Spleen (tissue), 11 donors: ENCODE data around the gene HTRA2. TPM values are rescaled to one million over a fixed set of nuclear protein-coding genes. Genes with fewer than 3 reads are reported as not detected.

Experiments
- DNase-seq: peaks from one replicate; pipeline ENCODE4 v3.0.0-alpha.2; 2020
- H3K27ac ChIP-seq, 8 donors: fragments of 200-600 bp; sonication (generic) in 7 of 8; 1 replicate in 4 of 8; 2 replicates in 4 of 8; pipeline versions ENCODE4 v1.5.0 to v1.8.0; 2016 to 2021; ENCODE audit warnings: inconsistent platforms in 4 of 8, mild to moderate bottlenecking in 4 of 8, moderate library complexity in 1 of 8
- H3K27me3 ChIP-seq, 7 donors: fragments of 200-600 bp; sonication (generic) in 6 of 7; replicated peaks in 1 of 7; 1 replicate in 4 of 7; 2 replicates in 3 of 7; pipeline versions ENCODE4 v1.5.0 to v1.8.0; 2016 to 2021; ENCODE audit warnings: inconsistent platforms in 3 of 7, mild to moderate bottlenecking in 1 of 7
- H3K36me3 ChIP-seq, 6 donors: fragments of 200-600 bp; sonication (generic) in 5 of 6; 1 replicate in 4 of 6; 2 replicates in 2 of 6; pipeline versions ENCODE4 v1.5.0 to v1.8.0; 2016 to 2021; ENCODE audit warnings: inconsistent platforms in 2 of 6
- H3K4me1 ChIP-seq, 6 donors: fragments of 200-600 bp; sonication (generic) in 5 of 6; 1 replicate in 3 of 6; 2 replicates in 3 of 6; pipeline versions ENCODE4 v1.5.0 to v1.8.0; 2016 to 2021; ENCODE audit warnings: inconsistent platforms in 3 of 6
- H3K4me3 ChIP-seq, 8 donors: fragments of 200-600 bp; sonication (generic) in 7 of 8; 1 replicate in 4 of 8; 2 replicates in 4 of 8; pipeline versions ENCODE4 v1.5.0 to v1.8.0; 2016 to 2021; ENCODE audit warnings: inconsistent platforms in 4 of 8, mild to moderate bottlenecking in 4 of 8, moderate library complexity in 2 of 8
- H3K9me3 ChIP-seq, 8 donors: fragments of 200-600 bp; sonication (generic) in 7 of 8; 1 replicate in 4 of 8; 2 replicates in 4 of 8; pipeline versions ENCODE4 v1.5.0 to v1.8.0; 2016 to 2021; ENCODE audit warnings: inconsistent platforms in 4 of 8
- POLR2A ChIP-seq, 3 donors: fragments of 450-650 bp; IDR thresholded peaks; one replicate each; pipeline ENCODE4 v1.5.1; 2017; ENCODE audit warnings: antibody characterized with exemption in 3 of 3, mild to moderate bottlenecking in 1 of 3
- POLR2AphosphoS5 ChIP-seq, 3 donors: sonication (generic); formaldehyde crosslinking; IDR thresholded peaks; one replicate each; pipeline ENCODE4 v1.5.1; 2017; ENCODE audit warnings: antibody characterized with exemption in 3 of 3
- WGBS, 5 donors: extraction: QIAGEN DNeasy Blood & Tissue Kit in 3 of 5; methylation state at CpG; one replicate each; pipeline versions ENCODE4 v1.1.5 to v1.1.7; 2013 to 2018; 5-methylcytosine and 5-hydroxymethylcytosine counted together
- intact Hi-C: fragments of 100-400 bp; cut with DNase I; formaldehyde crosslinking; loops from one replicate; pipeline ENCODE4 v1.15.0; 2023; ENCODE audit warnings: low total_unique reads
- polyA plus RNA-seq, 3 donors: library from polyadenylated mRNA; stranded (reverse); fragments of 200-250 nt; gene quantifications; one replicate each; pipeline ENCODE4 v1.2.1, GENCODE V29; 2013
- total RNA-seq, 7 donors: library from RNA; depleted of rRNA in 3 of 7; stranded (reverse); fragments of >200 nt in 3 of 7; fragmentation: NEBNext Ultra II Directional in 4 of 7; extraction: Animal tissue kit (Norgen Biotek cat#: 25700) in 4 of 7; gene quantifications; one replicate each; pipeline versions ENCODE4 v1.1.0 to v1.2.1, GENCODE V29; 2016 to 2021
- TF ChIP-seq, protein P1 (sequence below), 11 experiments: fragments of 200-600 bp in 7 of 11; fragments of 450-650 bp in 4 of 11; sonication (generic) in 4 of 11; IDR thresholded peaks in 8 of 11; conservative IDR thresholded peaks in 3 of 11; 1 replicate in 7 of 11; 2 replicates in 4 of 11; pipeline versions ENCODE4 v1.4.0 to v1.8.0; 2016 to 2021; ENCODE audit warnings: antibody characterized with exemption in 11 of 11, inconsistent platforms in 4 of 11, mild to moderate bottlenecking in 1 of 11
- donor health status: healthy with polysubstance abuse.
- donor health status: DM: no; HTN: no; CAD: no; lungs with moderate emphysema.
- donor health status: DM: no; HTN: no; CAD: no.
- donor health status: Bipolar disorder and iron deficiency.
- donor health status: healthy.
- donor health status: DM: no; HTN: no; CAD: no.
- donor health status: DM: yes; HTN: yes; CAD: no.

The HTRA2 gene
- total and polyA plus RNA-seq, 10 donors: 34.2 to 58.7 (median 42.9) TPM

DNA sequence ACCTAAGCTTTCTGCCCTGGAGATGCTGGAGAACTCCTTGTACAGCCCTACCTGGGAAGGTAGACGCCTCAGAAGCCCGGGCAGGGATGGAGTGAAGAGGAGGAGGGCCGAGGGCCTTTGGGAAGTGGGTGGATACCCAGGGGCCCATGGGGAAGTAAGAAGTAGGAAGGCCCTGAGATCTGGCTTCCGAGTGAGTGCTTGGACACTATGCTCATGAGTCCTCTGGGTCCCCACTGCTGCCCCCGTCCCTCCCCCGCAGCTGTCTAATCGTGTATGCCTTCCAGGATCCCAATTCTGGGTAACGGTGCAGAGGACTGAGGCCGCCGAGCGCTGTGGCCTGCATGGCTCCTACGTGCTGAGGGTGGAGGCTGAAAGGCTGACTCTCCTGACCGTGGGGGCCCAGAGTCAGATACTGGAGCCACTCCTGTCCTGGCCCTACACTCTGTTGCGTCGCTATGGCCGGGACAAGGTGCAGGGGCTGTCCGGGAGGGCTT is 25.9 kb downstream of the HTRA2 start:
- Histone ChIP-seq H3K4me1 (peaks cover 7 to 74% (median 35%) of the 10 kb centered on the region in 6 donors), H3K27ac (peak overlapping the region; percentile 80 to 96 (median 92)), H3K27me3 (no peaks in the 10 kb centered on the region), H3K36me3 (peaks cover 0 to 25% (median 9%) of the 10 kb centered on the region in 6 donors), H3K9me3 (no peaks in the 10 kb centered on the region), H3K4me3 (peak overlapping the region; percentile 75 to 99 (median 86))
- DNase-seq: peak; percentile 86
- TF ChIP-seq POLR2A (IDR thresholded peaks at IDR 0.05) (no peak), POLR2AphosphoS5 (IDR thresholded peaks at IDR 0.05) (no peak)
- TF ChIP-seq, protein P1, sequence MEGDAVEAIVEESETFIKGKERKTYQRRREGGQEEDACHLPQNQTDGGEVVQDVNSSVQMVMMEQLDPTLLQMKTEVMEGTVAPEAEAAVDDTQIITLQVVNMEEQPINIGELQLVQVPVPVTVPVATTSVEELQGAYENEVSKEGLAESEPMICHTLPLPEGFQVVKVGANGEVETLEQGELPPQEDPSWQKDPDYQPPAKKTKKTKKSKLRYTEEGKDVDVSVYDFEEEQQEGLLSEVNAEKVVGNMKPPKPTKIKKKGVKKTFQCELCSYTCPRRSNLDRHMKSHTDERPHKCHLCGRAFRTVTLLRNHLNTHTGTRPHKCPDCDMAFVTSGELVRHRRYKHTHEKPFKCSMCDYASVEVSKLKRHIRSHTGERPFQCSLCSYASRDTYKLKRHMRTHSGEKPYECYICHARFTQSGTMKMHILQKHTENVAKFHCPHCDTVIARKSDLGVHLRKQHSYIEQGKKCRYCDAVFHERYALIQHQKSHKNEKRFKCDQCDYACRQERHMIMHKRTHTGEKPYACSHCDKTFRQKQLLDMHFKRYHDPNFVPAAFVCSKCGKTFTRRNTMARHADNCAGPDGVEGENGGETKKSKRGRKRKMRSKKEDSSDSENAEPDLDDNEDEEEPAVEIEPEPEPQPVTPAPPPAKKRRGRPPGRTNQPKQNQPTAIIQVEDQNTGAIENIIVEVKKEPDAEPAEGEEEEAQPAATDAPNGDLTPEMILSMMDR (IDR thresholded peaks at IDR 0.05 in 8 of 11, conservative IDR thresholded peaks at IDR 0.05 in 3 of 11): no peak
- intact Hi-C loops: no loop called here
- WGBS, 5 donors: 42 to 80% (median 60%) methylated on average over 1 to 17 of the region's 17 CpGs

DNA sequence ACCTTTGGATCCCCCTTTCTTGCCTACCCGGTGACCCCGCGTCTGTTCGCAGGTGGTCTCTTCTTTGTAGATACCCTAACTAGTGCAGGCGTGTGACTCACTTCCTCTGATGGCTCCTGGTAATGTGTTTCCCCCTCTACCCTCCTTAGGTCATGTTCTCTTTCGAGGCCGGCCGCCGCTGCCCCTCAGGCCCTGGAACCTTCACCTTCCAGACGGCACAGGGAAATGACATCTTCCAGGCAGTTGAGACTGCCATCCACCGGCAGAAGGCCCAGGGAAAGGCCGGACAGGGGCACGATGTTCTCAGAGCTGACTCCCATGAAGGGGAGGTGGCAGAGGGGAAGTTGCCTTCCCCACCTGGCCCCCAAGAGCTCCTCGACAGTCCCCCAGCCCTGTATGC is 26.4 kb downstream of the HTRA2 start:
- Histone ChIP-seq H3K27me3 (no peaks in the 10 kb centered on the region), H3K9me3 (no peaks in the 10 kb centered on the region), H3K4me3 (peak overlapping the region in 6 of 8 donors; percentile 75 to 99 (median 86)), H3K36me3 (peaks cover 0 to 25% (median 9%) of the 10 kb centered on the region in 6 donors), H3K4me1 (peaks cover 7 to 75% (median 35%) of the 10 kb centered on the region in 6 donors), H3K27ac (peak overlapping the region in 7 of 8 donors; percentile 90 to 96 (median 92))
- DNase-seq: no peak
- intact Hi-C loops: no loop called here
- no peak for TF ChIP-seq POLR2AphosphoS5 (IDR thresholded peaks at IDR 0.05)
- TF ChIP-seq, protein P1 (IDR thresholded peaks at IDR 0.05 in 8 of 11, conservative IDR thresholded peaks at IDR 0.05 in 3 of 11): no peak
- 56 to 80% (median 76%) methylated on average over 13 to 14 of the region's 14 CpGs for WGBS, 5 donors

DNA sequence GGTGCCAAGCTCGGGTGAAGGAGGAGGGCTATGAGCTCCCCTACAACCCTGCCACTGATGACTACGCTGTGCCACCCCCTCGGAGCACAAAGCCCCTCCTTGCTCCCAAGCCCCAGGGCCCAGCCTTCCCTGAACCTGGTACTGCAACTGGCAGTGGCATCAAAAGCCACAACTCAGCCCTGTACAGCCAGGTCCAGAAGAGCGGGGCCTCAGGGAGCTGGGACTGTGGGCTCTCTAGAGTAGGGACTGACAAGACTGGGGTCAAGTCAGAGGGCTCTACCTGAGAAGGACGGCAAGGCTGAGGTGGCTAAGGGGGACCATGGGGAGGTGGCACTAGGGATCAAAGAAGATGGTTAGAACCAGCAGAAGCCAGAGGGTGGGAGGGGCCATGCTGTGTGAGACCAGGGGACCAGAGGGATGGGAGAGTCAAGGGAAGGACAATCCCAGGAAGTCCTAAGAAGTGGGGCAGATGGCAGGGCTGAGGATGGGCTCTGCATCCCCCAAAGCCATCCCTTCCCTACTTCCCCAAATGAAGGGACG is 27.2 kb downstream of the HTRA2 start:
- Histone ChIP-seq H3K4me3 (no peak overlapping the region), H3K27ac (peak overlapping the region in 3 of 8 donors; percentile 90 to 96 (median 93)), H3K27me3 (no peaks in the 10 kb centered on the region), H3K9me3 (no peaks in the 10 kb centered on the region), H3K36me3 (peaks cover 0 to 25% (median 9%) of the 10 kb centered on the region in 6 donors), H3K4me1 (peaks cover 7 to 74% (median 35%) of the 10 kb centered on the region in 6 donors)
- WGBS, 5 donors: 87 to 96% (median 90%) methylated on average over 5 to 6 of the region's 6 CpGs
- no peak for DNase-seq
- intact Hi-C loops: no loop called here
- no peak for TF ChIP-seq POLR2AphosphoS5 (IDR thresholded peaks at IDR 0.05)
- TF ChIP-seq, protein P1 (IDR thresholded peaks at IDR 0.05 in 8 of 11, conservative IDR thresholded peaks at IDR 0.05 in 3 of 11): no peak
- TF ChIP-seq POLR2A (IDR thresholded peaks at IDR 0.05): no peak
